Measurements from ENCODE around the gene FCHO1.

The FCHO1 gene

DNA sequence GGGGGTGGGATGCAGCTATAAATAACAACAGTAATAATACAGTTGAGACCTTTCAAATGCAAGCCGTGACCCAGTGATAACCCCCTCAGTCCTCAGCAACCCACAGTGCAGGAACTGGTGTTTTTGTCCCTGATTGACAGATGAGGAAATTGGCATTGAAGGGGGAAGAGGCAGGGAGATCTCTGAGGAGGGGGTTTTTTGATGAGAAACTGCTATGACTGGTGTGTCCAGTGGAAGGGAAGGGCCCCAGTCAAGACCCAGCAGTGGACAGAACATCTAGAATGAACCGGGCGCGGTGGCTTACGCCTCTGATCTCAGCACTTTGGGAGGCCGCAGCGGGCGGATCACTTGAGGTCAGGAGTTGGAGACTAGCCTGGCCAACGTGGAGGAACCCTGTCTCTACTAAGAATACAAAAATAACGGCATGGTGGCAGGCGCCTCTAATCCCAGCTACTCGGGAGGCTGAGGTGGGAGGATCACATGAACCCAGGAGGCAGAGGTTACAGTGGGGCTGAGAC, 30.1 kb upstream of the FCHO1 start:
- Histone ChIP-seq H3K4me3 (replicated peaks; ENCODE audit: insufficient read depth, low read length) (peak overlapping the region; percentile 98), H3K27me3 (ENCODE audit: insufficient read depth, poor library complexity, severe bottlenecking) (no peaks in the 10 kb centered on the region), H3K27ac (replicated peaks) (peak overlapping the region; percentile 51)
- TF ChIP-seq, protein P1, sequence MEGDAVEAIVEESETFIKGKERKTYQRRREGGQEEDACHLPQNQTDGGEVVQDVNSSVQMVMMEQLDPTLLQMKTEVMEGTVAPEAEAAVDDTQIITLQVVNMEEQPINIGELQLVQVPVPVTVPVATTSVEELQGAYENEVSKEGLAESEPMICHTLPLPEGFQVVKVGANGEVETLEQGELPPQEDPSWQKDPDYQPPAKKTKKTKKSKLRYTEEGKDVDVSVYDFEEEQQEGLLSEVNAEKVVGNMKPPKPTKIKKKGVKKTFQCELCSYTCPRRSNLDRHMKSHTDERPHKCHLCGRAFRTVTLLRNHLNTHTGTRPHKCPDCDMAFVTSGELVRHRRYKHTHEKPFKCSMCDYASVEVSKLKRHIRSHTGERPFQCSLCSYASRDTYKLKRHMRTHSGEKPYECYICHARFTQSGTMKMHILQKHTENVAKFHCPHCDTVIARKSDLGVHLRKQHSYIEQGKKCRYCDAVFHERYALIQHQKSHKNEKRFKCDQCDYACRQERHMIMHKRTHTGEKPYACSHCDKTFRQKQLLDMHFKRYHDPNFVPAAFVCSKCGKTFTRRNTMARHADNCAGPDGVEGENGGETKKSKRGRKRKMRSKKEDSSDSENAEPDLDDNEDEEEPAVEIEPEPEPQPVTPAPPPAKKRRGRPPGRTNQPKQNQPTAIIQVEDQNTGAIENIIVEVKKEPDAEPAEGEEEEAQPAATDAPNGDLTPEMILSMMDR (IDR thresholded peaks at IDR 0.05; ENCODE audit: insufficient read depth, low read length), result no peak
- TF ChIP-seq SPI1 (IDR thresholded peaks at IDR 0.05; ENCODE audit: borderline replicate concordance, low read depth) (peak; percentile 23; the same call in 1 of the 2 replicates), POLR2AphosphoS5 (IDR thresholded peaks at IDR 0.05; ENCODE audit: low read depth) (no peak), GABPA (IDR thresholded peaks at IDR 0.05; ENCODE audit: low read depth) (no peak), REST (IDR thresholded peaks at IDR 0.05; ENCODE audit: insufficient replicate concordance, low read depth) (no peak)
- no peak for DNase-seq (ENCODE audit: low read depth in 1 of 2, low spot score in 1 of 2)

DNA sequence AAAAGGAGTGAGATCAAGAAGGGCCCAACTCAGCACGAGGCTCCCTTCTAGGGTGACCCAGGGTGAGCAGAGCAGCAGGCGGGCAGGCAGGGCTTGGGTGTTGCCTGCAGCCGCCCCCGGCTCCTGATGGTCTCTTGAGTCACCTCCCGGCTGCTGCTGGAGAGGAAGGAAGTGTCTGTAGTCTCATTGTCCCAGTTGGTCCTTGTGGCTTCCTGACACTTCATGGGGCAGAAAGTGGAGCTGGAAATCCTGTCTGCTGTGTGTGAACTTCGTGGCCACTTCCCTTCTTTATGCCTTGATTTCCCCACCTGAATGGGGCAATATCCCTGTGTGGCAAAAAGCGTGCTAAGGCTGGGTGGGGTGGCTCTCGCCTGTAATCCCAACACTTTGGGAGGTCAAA, 29.5 kb upstream of the FCHO1 start:
- TF ChIP-seq, protein P1 (IDR thresholded peaks at IDR 0.05; ENCODE audit: insufficient read depth, low read length), result no peak
- TF ChIP-seq GABPA (IDR thresholded peaks at IDR 0.05; ENCODE audit: low read depth) (0 out of 2 replicates have a peak, but pooled peaks have one; percentile 34), REST (IDR thresholded peaks at IDR 0.05; ENCODE audit: insufficient replicate concordance, low read depth) (no peak), SPI1 (IDR thresholded peaks at IDR 0.05; ENCODE audit: borderline replicate concordance, low read depth) (peak; percentile 90), POLR2AphosphoS5 (IDR thresholded peaks at IDR 0.05; ENCODE audit: low read depth) (peak; percentile 57)
- peak overlapping the region; percentile 51 for H3K27ac ChIP-seq (replicated peaks)
- H3K4me3 ChIP-seq (replicated peaks; ENCODE audit: insufficient read depth, low read length), result no peak overlapping the region
- no peaks in the 10 kb centered on the region for H3K27me3 ChIP-seq (ENCODE audit: insufficient read depth, poor library complexity, severe bottlenecking)
- peak; percentile 77 to 91 for DNase-seq (ENCODE audit: low read depth in 1 of 2, low spot score in 1 of 2)

DNA sequence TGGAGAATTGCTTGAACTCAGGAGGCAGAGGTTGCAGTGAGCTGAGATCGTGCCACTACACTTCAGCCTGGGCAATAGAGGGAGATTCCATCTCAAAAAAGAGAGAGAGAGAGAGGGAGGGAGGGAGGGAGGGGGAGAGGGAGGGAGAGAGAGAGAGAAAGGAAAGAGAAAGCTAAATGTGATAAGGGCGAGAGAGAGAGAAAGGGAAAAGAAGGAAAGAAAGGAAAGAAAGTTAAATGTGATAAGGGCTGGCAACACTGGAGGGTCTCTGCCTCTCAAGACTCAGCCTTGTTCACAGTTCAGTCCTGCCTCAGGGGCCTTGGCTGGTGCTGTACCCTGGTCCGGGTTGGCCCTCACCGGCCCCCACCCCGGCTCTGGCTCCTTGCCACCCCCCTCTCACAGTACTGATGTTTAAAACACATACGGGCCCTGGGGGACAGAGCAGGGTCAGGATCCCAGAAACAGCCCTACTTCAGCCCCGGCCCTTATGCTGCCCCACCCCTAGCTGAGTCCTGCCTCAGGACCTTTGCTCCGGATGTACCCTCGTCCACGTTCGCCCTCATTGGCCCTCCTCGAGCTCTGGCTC, 28.5 kb upstream of the FCHO1 start:
- TF ChIP-seq REST (IDR thresholded peaks at IDR 0.05; ENCODE audit: insufficient replicate concordance, low read depth), result no peak
- no peak for TF ChIP-seq GABPA (IDR thresholded peaks at IDR 0.05; ENCODE audit: low read depth)
- TF ChIP-seq SPI1 (IDR thresholded peaks at IDR 0.05; ENCODE audit: borderline replicate concordance, low read depth), result no peak
- no peak for TF ChIP-seq POLR2AphosphoS5 (IDR thresholded peaks at IDR 0.05; ENCODE audit: low read depth)
- H3K27me3 ChIP-seq (ENCODE audit: insufficient read depth, poor library complexity, severe bottlenecking), result no peaks in the 10 kb centered on the region
- no peak overlapping the region for H3K4me3 ChIP-seq (replicated peaks; ENCODE audit: insufficient read depth, low read length)
- no peak for DNase-seq (ENCODE audit: low read depth in 1 of 2, low spot score in 1 of 2)
- no peak overlapping the region for H3K27ac ChIP-seq (replicated peaks)

Data from HL-60 (cell line).